Osteocyte (in vitro differentiated cells): Measurements from ENCODE around the gene DHX32. TPM values are rescaled to one million over a fixed set of nuclear protein-coding genes. Genes with fewer than 3 reads are reported as not detected.
"Not testable (repeated sequence)": the region's sequence is repeated elsewhere in the genome, so short reads cannot be mapped to it uniquely, and the experiment has no call there.

Source experiments
- DNase-seq: peaks from one replicate; pipeline ENCODE4 v3.0.0; 2021; ENCODE audit warnings: mixed read lengths; ENCODE audit not compliant: unreplicated experiment; ENCODE audit errors: extremely low spot score
- H3K27ac Mint-ChIP-seq: one replicate; pipeline ENCODE4 v1.8.0; 2021; ENCODE audit warnings: mild to moderate bottlenecking, mixed read lengths; ENCODE audit not compliant: unreplicated experiment
- H3K27me3 Mint-ChIP-seq: one replicate; pipeline ENCODE4 v1.8.0; 2021; ENCODE audit warnings: mixed read lengths; ENCODE audit not compliant: unreplicated experiment
- H3K36me3 Mint-ChIP-seq: one replicate; pipeline ENCODE4 v1.8.0; 2021; ENCODE audit warnings: mixed read lengths; ENCODE audit not compliant: unreplicated experiment
- H3K4me1 Mint-ChIP-seq: one replicate; pipeline ENCODE4 v1.8.0; 2021; ENCODE audit warnings: mixed read lengths; ENCODE audit not compliant: unreplicated experiment
- H3K4me3 Mint-ChIP-seq: one replicate; pipeline ENCODE4 v1.8.0; 2021; ENCODE audit warnings: mild to moderate bottlenecking, moderate library complexity, mixed read lengths; ENCODE audit not compliant: unreplicated experiment
- H3K9me3 Mint-ChIP-seq: one replicate; pipeline ENCODE4 v1.8.0; 2021; ENCODE audit warnings: mixed read lengths; ENCODE audit not compliant: unreplicated experiment
- total RNA-seq: library from RNA; stranded (reverse); gene quantifications from 2 replicates; pipeline ENCODE4 v1.2.1, GENCODE V29; 2021
- TF ChIP-seq, protein P1 (sequence below): fragments of 200-600 bp; sonication (generic); IDR thresholded peaks from 2 replicates; pipeline ENCODE4 v1.5.0; 2021; ENCODE audit warnings: antibody characterized with exemption, mild to moderate bottlenecking, moderate library complexity

Gene DHX32
- total RNA-seq, 1 donor from 2014 or later: 30.8 TPM

DNA sequence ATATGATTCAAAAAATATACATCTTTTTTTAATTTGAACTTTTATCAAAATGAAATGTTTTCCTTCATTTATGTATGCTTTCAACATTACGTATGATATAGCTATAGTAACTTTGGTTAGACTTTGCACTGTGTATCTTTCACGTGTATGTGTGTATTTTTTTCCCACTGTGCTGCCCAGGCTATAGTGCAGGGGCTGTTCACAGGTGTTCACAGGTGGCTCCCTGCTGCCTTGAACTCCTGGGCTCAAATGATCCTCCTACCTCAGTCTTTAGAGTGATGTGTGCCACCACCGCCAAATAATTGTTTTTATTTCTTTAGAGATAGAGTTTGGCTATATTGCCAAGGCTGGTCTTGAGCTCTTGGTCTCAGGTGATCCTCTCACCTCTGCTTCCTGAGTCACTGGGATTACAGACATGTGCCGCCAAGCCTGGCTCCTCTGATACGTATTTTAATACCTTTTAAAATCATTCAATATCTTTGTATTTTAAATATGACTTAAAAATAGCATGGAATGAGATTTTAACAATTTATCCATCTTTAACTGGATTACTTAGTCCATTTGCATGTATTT is 44.3 kb upstream of the DHX32 start:
- peaks cover 3% of the 10 kb centered on the region for H3K4me1 Mint-ChIP-seq
- no peaks in the 10 kb centered on the region for H3K36me3 Mint-ChIP-seq
- no peak overlapping the region for H3K4me3 Mint-ChIP-seq
- TF ChIP-seq, protein P1, sequence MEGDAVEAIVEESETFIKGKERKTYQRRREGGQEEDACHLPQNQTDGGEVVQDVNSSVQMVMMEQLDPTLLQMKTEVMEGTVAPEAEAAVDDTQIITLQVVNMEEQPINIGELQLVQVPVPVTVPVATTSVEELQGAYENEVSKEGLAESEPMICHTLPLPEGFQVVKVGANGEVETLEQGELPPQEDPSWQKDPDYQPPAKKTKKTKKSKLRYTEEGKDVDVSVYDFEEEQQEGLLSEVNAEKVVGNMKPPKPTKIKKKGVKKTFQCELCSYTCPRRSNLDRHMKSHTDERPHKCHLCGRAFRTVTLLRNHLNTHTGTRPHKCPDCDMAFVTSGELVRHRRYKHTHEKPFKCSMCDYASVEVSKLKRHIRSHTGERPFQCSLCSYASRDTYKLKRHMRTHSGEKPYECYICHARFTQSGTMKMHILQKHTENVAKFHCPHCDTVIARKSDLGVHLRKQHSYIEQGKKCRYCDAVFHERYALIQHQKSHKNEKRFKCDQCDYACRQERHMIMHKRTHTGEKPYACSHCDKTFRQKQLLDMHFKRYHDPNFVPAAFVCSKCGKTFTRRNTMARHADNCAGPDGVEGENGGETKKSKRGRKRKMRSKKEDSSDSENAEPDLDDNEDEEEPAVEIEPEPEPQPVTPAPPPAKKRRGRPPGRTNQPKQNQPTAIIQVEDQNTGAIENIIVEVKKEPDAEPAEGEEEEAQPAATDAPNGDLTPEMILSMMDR: no peak
- no peak overlapping the region for H3K27ac Mint-ChIP-seq
- DNase-seq: no peak
- H3K27me3 Mint-ChIP-seq: peaks cover 16% of the 10 kb centered on the region
- H3K9me3 Mint-ChIP-seq: no peaks in the 10 kb centered on the region

DNA sequence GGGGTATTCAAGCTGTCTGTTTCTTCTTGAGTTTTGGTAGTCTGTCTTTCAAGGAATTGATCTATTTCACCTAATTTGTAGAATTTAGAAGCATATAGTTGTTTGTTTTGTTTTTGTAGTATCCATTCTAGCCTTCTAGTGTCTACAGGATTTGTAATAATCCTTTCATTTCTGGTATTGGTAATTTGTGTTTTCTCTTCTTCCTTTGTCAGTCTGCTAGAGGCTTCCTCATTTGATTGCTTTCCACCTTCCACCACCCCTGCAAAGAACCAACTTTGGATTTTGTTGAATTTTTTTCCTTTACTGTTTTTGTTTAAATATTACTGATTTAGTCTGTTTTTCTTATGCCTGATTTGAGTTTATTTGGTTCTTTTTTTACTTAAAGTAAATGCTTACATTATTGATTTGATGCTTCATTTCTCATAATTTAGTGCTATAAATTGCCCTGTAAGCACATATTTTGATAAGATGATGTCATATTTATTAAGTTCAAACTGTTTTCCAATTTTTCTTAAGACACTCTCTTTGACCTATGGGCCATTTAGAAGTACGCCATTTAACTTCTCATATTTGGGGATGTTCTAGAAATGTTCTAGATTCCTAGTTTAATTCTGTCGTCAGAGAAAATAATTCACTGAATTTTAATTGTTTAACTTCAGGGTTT is 40.7 kb upstream of the DHX32 start:
- DNase-seq, H3K9me3 Mint-ChIP-seq, H3K27ac Mint-ChIP-seq, H3K4me1 Mint-ChIP-seq, H3K4me3 Mint-ChIP-seq, H3K36me3 Mint-ChIP-seq, H3K27me3 Mint-ChIP-seq: not testable (repeated sequence)

DNA sequence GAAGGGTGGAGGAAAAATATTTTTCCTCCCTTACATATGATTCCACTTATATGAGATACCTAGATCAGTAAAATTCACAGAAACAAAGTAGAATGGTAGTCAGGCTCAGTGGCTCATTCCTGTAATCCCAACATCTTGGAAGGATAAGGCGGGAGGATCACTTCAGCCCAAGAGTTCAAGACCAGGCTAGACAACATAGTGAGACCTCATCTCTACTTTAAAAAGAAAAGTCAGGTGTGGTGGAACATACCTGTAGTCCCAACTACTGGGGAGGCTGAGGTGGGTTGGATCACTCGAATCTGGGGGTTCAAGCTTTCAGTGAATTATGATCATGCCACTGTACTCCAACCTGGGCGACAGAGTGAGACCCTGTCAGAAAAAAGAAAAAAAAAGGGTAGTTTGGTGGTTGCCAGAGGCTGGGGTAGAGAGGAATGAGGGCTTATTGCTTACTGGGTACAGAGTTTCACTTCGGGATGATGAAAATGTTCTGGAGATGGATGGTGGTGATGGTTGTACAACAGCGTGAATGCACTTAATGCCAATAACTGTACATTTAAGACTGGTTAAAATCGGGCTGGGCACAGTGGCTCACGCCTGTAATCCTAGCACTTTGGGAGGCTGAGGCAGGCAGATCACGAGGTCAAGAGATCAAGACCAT is 36.7 kb upstream of the DHX32 start:
- H3K27ac Mint-ChIP-seq, H3K4me3 Mint-ChIP-seq, H3K4me1 Mint-ChIP-seq, DNase-seq, H3K9me3 Mint-ChIP-seq, H3K36me3 Mint-ChIP-seq, H3K27me3 Mint-ChIP-seq: not testable (repeated sequence)

DNA sequence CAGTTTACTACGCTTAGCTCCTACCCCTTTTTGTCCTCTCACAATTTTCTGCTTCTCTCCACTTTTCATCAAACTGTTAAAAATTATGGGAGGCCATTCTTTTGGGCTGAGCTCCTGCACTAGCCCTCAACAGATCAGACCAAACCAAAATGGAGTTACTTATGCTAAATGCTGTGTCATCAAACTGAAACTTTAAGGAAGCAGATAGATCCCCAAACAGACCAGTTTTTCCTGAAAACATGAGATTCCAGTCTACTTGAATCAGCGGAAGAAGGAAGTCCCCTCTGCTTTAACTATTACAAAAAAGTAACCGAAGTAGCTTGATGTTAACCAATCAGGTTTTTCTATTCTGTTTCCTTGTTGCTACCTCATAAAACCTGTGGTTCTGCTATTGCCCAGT is 35.9 kb upstream of the DHX32 start:
- Mint-ChIP-seq H3K36me3 (no peaks in the 10 kb centered on the region), H3K27me3 (peaks cover 7% of the 10 kb centered on the region), H3K4me1 (peaks cover 3% of the 10 kb centered on the region), H3K9me3 (peaks cover 4% of the 10 kb centered on the region), H3K4me3 (no peak overlapping the region), H3K27ac (no peak overlapping the region)
- DNase-seq: no peak
- TF ChIP-seq, protein P1: no peak

DNA sequence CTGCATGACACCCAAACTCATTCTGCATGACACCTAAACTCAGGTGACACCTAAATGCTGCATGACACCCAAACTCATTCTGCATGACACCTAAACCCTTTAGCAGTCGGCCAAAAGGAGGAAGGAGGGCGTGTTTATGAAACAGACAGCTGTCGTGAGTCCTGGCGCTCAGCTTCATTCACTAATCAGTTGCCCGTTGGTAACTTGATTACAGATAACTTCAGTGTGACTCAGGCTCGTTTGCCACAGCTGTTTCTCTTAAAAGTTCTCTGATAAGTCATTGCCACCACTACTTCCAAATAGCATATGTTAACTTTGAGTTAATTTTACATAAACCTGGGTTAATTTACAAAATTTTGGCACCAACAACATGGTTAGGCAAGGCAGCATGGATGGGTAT is 32.2 kb upstream of the DHX32 start:
- H3K27me3 Mint-ChIP-seq, H3K27ac Mint-ChIP-seq, DNase-seq, H3K4me1 Mint-ChIP-seq, H3K4me3 Mint-ChIP-seq, H3K9me3 Mint-ChIP-seq, H3K36me3 Mint-ChIP-seq: not testable (repeated sequence)

DNA sequence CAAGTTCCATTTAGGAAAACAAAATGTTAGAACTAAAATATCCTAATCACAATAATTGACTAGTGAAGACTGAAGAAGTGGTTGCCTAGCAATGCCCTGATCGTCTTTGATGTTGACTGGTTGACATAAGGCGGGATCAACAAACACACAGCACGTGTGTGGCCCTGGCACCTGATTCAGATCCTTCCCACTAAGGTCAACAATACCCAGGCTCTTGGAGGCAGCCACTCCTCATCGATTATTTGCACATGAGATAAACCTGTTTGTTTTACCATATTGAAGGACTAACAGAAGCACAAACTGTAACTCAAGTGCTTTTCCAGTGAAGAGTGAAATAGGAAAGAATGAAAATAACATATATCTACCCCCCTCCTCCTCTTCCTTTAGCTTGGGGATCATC is 30.9 kb upstream of the DHX32 start:
- H3K36me3 Mint-ChIP-seq: no peaks in the 10 kb centered on the region
- no peak overlapping the region for H3K4me3 Mint-ChIP-seq
- no peak for DNase-seq
- no peak overlapping the region for H3K27ac Mint-ChIP-seq
- H3K9me3 Mint-ChIP-seq: no peaks in the 10 kb centered on the region
- TF ChIP-seq, protein P1: no peak
- H3K4me1 Mint-ChIP-seq: no peaks in the 10 kb centered on the region
- H3K27me3 Mint-ChIP-seq: peaks cover 8% of the 10 kb centered on the region
